HG02981 (cell line): ENCODE results near the gene SNUPN.
"Not testable (repeated sequence)": the region's sequence is repeated elsewhere in the genome, so short reads cannot be mapped to it uniquely, and the experiment has no call there.

ENCODE experiments used
- ATAC-seq: cut with Tn5 transposase; IDR thresholded peaks from one replicate; pipeline ENCODE4 v1.9.1; 2021; ENCODE audit warnings: mild to moderate bottlenecking, moderate library complexity; ENCODE audit not compliant: unreplicated experiment

Gene SNUPN

DNA sequence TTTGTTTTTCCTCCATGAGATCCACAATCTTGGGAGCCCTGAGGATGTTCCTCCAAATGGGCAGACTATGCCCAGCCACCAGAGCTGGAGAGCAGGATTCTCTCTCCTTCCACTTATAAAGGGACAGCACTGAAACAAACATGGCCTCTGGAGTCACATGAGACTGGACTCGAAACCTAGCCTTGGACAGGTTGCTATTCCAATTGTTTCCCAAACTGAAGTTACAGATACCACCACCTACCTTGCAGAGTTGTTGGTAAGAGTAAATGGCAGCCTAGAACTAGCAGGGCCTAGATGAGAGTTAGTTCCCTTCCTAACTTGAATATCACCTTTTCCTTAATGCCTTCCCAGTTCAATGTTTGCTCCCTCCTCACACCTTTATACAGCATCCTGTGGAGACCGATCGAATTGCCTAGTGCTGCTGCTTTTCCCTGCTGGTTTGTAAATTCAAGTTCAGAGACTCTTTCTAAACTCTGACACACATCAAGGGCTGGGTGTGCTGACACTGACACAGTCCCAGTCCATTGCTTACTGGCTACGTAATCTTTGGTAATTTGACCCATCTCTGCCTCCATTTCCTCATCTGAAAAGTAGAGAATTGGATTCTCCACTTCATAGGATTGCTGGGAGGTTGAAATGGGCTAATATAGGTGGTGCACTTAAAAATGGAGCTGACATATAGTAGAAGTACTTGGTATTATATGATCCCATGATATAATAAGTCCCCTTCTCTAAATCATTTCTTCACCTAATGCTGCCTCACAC lies 11.9 kb upstream of the SNUPN start:
- ATAC-seq: no peak

DNA sequence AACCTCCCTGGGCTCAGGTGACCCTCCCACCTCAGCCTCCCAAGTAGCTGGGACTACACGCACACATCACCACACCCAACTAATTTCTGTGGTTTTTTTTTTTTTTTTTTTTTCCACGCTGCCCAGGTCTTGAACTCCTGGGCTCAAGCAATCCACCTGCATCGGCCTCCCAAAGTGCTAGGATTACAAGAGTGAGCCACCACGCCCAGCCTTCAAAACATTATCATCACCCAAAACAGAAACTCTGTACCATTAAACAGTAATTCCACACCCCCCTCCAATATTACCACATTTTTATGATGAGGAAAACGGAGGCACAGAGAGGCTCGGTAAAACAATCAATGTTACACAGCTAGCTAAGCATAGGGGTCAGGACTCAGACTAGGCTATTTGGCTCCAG lies 10.5 kb upstream of the SNUPN start:
- ATAC-seq: no peak

- not testable (repeated sequence) for ATAC-seq
Measured at GRCh38 chr15:75633922-75634321, 8.4 kb upstream of the SNUPN start.

GRCh38 chr15:75631935-75632334 lies 6.4 kb upstream of the SNUPN start:
- ATAC-seq: no peak

- ATAC-seq: no peak
Measured at GRCh38 chr15:75622505-75622904, 3.0 kb downstream of the SNUPN start.

DNA sequence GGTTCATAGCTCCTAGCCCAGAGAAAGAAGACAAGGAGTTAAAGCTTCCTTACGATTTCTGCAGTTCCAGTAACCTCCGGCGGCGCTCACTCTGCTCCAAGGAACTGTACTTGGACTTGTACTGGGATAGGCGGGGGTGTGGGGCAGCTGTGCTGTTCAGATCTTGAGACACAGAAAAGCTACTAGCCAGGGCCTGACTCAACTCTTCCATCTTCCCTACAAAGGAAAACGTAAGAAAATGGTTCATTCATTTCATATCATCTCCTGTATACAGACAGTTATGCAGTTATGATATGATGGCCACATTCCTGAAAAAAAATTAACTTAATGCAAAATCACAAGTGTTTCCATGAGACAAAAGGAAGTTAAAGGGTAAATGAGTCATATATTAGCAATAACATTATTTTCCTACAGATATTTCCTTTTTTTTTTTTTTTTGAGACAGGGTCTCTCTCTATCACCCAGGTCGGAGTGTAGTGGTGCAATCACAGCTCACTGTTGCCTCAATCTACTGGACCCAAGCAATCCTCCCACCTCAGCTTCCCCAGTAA lies 4.6 kb downstream of the SNUPN start:
- ATAC-seq: no peak

GRCh38 chr15:75620058-75620820 lies 5.3 kb downstream of the SNUPN start:
- no peak for ATAC-seq

- ATAC-seq: no peak
Measured at GRCh38 chr15:75616766-75617165, 8.8 kb downstream of the SNUPN start.

DNA sequence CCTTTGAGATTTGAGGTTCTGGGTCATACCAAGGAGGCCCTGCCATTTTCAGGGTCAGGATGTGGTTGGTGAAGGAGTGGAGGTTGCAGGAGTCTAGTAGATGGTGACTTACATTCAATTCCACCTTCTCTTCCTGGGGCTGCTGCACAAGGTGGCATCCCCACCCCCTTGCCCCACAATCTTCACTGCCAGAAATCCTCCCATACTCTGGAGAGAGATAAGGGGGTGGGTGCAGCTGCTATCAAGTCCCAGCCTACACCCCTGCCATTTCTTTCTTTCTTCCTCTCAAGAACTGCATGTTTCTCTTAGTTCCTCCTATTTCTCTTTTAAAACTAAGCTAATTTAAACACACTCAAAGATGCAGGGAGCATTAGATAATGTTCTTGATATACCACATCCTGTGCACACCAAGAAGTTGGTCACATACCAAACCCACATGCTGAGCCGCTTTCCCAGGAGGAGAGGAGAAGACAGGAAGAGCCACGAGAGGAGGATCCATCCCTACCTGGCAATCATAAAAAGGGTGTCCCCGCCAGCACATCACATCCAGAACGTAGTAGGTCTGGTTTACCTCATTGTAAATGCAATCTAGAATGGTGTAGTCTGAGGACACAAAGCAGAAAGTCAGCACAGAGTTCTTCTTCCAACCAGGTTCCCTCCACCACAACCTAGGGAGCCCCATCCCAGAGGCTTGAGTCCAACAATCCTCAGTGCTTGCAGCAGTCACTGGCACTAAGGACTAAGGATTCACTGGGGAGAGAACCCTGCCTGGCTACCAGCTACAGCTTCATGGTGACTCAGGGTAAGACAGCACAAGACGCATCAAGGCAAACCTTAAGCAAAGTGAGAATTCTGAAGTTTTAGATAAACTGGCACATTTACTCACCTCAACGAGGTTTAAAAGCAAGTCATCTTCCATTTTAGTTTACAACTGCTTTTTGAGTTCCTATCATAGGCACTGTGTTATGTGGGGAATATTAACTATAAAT lies 18.5 kb downstream of the SNUPN start:
- ATAC-seq: no peak

- ATAC-seq: no peak
Measured at GRCh38 chr15:75606026-75606425, 19.5 kb downstream of the SNUPN start.

DNA sequence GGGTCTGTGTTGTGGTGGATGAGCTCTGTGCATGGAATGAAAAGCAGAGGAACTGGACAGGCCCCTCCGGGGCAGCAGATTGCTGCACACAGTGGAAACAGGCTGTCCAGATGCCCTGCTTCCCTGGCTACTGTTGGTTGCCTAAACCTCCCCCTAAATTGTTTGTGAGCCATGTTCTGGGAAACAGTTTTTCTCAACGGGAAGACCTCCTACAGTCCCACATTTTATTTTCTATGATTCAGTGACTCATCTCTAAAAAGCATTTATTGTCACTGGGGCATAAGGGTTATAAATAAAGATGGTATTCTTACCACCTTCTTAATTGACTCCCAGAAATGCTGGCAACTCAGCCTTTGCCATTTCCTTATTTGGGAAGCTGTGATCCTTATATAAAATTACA lies 26.1 kb downstream of the SNUPN start:
- ATAC-seq: no peak

DNA sequence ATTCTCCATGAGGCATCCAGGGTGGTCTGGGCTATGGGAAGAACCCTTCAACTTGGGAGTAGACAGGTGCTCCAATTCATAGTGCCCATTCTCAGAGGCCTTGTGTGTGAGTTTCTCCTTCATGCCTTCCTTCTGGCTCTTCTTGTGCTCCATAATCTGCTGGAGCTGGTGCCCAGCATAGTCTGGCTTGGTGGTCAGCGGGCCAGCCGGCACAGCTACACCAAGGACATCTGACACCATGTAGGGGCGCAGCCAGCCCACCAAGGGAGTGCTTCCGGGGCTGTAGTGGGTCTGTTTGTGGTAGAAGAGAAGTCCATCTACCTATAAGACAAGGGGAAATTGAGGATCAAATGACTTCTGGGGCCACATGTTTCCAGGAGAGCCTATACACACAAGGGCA lies 27.2 kb downstream of the SNUPN start:
- ATAC-seq: no peak

GRCh38 chr15:75597667-75598341 lies 27.7 kb downstream of the SNUPN start:
- no peak for ATAC-seq

DNA sequence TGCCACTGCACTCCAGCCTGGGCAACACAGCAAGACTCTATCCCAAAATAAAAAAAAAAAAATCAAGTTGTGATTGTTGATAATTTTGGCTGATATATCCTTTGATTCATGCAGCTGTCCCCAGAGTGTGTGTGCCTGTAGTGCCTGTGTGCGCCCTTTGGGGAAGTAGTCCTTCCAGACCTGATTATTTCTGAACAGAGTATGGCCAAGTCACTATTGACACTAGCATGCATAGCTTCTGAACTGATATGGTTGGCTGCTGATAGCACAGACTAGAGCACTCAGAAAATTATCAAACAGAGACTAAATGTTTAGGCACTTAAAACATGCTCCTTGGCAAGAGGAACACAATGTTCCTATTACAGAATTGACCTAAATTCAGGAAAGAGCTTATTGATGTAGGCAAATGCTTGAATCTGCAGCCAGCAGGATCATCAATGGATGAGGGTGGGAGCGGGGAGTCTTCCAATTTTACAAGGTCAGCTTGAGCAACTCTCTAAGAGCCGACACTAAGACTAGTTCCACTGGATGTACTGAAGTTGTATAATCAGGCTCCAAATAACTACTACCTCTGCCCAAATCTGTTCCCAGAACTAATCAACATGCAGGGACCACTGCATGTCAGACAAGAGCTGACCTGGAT lies 28.7 kb downstream of the SNUPN start:
- ATAC-seq: no peak

DNA sequence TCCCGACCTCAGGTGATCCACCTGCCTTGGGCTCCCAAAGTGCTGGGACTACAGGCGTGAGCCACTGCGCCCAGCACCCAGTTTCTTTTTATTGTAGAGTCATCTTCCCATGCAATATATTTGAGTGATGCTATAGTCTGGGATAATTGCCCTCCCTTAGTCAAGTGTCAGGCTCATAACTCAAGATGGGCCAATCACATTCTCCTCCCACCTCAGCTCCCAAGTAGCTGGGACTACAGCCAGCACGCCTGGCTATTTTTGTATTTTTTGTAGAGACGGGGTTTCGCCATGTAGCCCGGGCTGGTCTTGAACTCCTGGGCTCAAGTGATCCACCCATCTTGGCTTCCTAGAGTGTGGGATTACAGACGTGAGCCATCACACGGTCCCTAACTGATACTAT lies 31.2 kb downstream of the SNUPN start:
- no peak for ATAC-seq

DNA sequence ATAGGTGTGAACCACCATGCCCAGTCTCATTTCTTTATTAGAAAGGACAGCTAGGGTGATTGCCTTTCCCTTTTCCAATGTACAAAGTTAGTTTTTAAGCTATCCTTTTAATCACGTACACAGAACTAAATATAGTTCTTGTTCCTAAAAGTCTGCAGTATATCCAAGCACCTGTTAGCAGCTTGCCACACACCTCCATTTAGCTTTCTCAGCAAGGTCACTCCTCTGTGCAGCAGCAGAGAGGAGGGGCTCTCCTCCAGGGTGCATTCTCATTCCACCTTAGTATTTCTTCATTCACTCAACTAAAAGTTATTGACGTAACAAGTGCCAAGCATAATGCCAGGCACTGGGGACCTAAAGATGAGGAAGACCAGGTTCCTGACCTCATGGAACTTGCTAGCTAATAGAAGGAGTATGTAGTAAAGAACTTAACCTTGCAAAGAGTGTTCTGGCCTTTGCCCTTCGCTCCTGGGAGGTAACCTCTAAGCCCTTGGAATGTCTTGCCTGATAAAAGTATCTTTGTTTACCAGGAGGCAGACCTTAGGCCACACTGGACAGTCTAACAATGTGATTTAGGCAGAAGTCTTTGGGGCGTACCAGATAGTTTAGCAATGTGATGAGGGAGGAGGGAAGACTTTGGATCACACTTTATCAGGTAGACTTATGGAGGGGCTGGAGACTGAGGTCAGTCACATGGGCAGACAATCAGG lies 33.7 kb downstream of the SNUPN start:
- no peak for ATAC-seq

- ATAC-seq: no peak
Measured at GRCh38 chr15:75590239-75590638, 35.3 kb downstream of the SNUPN start.

- ATAC-seq: no peak
Measured at GRCh38 chr15:75589071-75589470, 36.5 kb downstream of the SNUPN start.

DNA sequence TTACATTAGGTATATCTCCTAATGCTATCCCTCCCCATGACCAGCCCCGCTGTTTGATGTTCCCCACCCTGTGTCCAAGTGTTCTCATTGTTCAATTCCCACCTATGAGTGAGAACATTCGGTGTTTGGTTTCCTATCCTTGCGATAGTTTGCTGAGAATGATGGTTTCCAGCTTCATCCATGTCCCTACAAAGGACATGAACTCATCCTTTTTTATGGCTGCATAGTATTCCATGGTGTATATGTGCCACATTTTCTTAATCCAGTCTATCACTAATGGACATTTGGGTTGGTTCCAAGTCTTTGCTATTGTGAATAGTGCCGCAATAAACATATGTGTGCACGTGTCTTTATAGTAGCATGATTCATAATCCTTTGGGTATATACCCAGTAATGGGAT lies 39.1 kb downstream of the SNUPN start:
- not testable (repeated sequence) for ATAC-seq
